Activated B cell treated with CpG ODN at 0.5 μM for 24 hours (primary cell): ENCODE measurements around the gene PTRHD1. TPM values are rescaled to one million over a fixed set of nuclear protein-coding genes. Genes with fewer than 3 reads are reported as not detected.

Source experiments
- ATAC-seq: fragments of 200-7000 bp; cut with Tn5 transposase; one replicate; pipeline ENCODE4 v1.10.0; 2021; ENCODE audit warnings: low read depth, mild to moderate bottlenecking, moderate library complexity
- CTCF ChIA-PET: fragments of 350-600 bp; sonication (Branson Sonifier 250); formaldehyde crosslinking; loops from one replicate; lab custom pipeline; 2021; ENCODE audit warnings: antibody characterized with exemption; lab: Charles Lee
- POLR2A ChIA-PET: fragments of 350-600 bp; sonication (Branson Sonifier 250); formaldehyde crosslinking; loops from one replicate; lab custom pipeline; 2021; ENCODE audit warnings: antibody characterized with exemption; lab: Charles Lee
- DNase-seq: peaks from one replicate; pipeline ENCODE4 v3.0.0; 2022
- H3K27ac Mint-ChIP-seq: one replicate; pipeline ENCODE4 v1.8.0; 2020; ENCODE audit warnings: mixed read lengths
- H3K27me3 Mint-ChIP-seq: one replicate; pipeline ENCODE4 v1.8.0; 2021; ENCODE audit warnings: mixed read lengths
- H3K36me3 Mint-ChIP-seq: one replicate; pipeline ENCODE4 v1.8.0; 2021; ENCODE audit warnings: low read depth, mixed read lengths
- H3K4me1 Mint-ChIP-seq: one replicate; pipeline ENCODE4 v1.8.0; 2021; ENCODE audit warnings: mixed read lengths
- H3K4me3 Mint-ChIP-seq: one replicate; pipeline ENCODE4 v1.8.0; 2020; ENCODE audit warnings: mild to moderate bottlenecking, mixed read lengths
- H3K9me3 Mint-ChIP-seq: one replicate; pipeline ENCODE4 v1.8.0; 2020; ENCODE audit warnings: mixed read lengths
- intact Hi-C: fragments of 100-400 bp; cut with micrococcal nuclease; formaldehyde crosslinking; loops from one replicate; pipeline ENCODE4 v1.15.1; 2024
- total RNA-seq: library from RNA; stranded (reverse); gene quantifications from 2 replicates; pipeline ENCODE4 v1.2.3, GENCODE V29; 2022
- TF ChIP-seq, protein P1 (sequence below): fragments of 200-600 bp; IDR thresholded peaks from one replicate; pipeline ENCODE4 v1.8.0; 2022; ENCODE audit warnings: antibody characterized with exemption, mild to moderate bottlenecking

Gene PTRHD1
- total RNA-seq, 1 donor from 2014 or later = 41.1 TPM

DNA sequence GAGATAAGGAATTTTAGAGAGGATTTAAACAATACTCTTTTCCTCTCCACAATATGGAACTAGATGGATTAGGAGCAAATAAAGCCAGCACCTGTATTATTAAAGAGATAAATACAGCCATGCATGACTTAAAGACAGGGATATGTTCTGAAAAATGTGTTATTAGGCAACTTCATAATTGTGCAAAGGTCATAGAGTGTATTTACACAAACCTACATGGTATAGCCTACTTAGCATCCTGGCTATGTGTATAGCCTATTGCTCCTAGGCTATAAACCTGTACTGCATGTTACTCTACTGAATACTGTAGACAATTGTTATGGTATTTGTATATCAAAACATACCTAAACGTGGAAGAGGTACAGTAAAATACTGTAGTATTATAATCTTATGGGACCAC lies 53.0 kb downstream of the PTRHD1 start:
- Mint-ChIP-seq H3K9me3 (no peaks in the 10 kb centered on the region), H3K4me3 (no peak overlapping the region), H3K4me1 (no peaks in the 10 kb centered on the region), H3K36me3 (peaks cover 41% of the 10 kb centered on the region), H3K27me3 (no peaks in the 10 kb centered on the region), H3K27ac (no peak overlapping the region)
- intact Hi-C loops = no loop called here
- POLR2A ChIA-PET = no interaction called here
- DNase-seq (no peak), ATAC-seq (no peak)
- TF ChIP-seq, protein P1, sequence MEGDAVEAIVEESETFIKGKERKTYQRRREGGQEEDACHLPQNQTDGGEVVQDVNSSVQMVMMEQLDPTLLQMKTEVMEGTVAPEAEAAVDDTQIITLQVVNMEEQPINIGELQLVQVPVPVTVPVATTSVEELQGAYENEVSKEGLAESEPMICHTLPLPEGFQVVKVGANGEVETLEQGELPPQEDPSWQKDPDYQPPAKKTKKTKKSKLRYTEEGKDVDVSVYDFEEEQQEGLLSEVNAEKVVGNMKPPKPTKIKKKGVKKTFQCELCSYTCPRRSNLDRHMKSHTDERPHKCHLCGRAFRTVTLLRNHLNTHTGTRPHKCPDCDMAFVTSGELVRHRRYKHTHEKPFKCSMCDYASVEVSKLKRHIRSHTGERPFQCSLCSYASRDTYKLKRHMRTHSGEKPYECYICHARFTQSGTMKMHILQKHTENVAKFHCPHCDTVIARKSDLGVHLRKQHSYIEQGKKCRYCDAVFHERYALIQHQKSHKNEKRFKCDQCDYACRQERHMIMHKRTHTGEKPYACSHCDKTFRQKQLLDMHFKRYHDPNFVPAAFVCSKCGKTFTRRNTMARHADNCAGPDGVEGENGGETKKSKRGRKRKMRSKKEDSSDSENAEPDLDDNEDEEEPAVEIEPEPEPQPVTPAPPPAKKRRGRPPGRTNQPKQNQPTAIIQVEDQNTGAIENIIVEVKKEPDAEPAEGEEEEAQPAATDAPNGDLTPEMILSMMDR = no peak
- CTCF ChIA-PET = no interaction called here

Other genes with a start within 250 kb of the PTRHD1 start
- gene CENPO, start within 50 bp of the PTRHD1 start, total RNA-seq = 11.2 and 13.4 TPM in 2 replicates
- gene ADCY3, start 126.8 kb upstream of the PTRHD1 start, total RNA-seq = 99.9 and 126 TPM in 2 replicates
- gene DNAJC27, start 178.6 kb upstream of the PTRHD1 start, total RNA-seq = 9.0 and 9.7 TPM in 2 replicates
- gene EFR3B, start 248.7 kb upstream of the PTRHD1 start, total RNA-seq = 0.07 and 0.10 TPM in 2 replicates